Upper lobe of left lung (tissue), 4 donors: ENCODE results near the gene COX4I1.

Experiments used
- CTCF ChIP-seq, 6 experiments: fragments of 450-650 bp in 4 of 6; fragments of 200-600 bp in 2 of 6; sonication (generic) in 2 of 6; IDR thresholded peaks; one replicate each; pipeline ENCODE4 v1.5.1; 2016 to 2019; ENCODE audit warnings: antibody characterized with exemption in 6 of 6
- EP300 ChIP-seq, 4 donors: sonication (generic); formaldehyde crosslinking; IDR thresholded peaks; one replicate each; pipeline ENCODE4 v1.5.1; 2017; ENCODE audit warnings: antibody characterized with exemption in 4 of 4, control low read depth in 2 of 4
- POLR2A ChIP-seq, 4 donors: fragments of 450-650 bp; IDR thresholded peaks; one replicate each; pipeline ENCODE4 v1.5.1; 2016 to 2017; ENCODE audit warnings: antibody characterized with exemption in 4 of 4, mild to moderate bottlenecking in 2 of 4
- POLR2AphosphoS5 ChIP-seq, 2 donors: sonication (generic); formaldehyde crosslinking; IDR thresholded peaks; one replicate each; pipeline ENCODE4 v1.5.1; 2017; ENCODE audit warnings: antibody characterized with exemption in 2 of 2

- TF ChIP-seq CTCF (IDR thresholded peaks at IDR 0.05), result no peak
- TF ChIP-seq EP300 (IDR thresholded peaks at IDR 0.05), result no peak
- no peak for TF ChIP-seq POLR2AphosphoS5 (IDR thresholded peaks at IDR 0.05)
- no peak for TF ChIP-seq POLR2A (IDR thresholded peaks at IDR 0.05)
Observed at GRCh38 chr16:85808926-85809325, 9.4 kb downstream of the COX4I1 start.
